ENCODE measurements around the gene BMPER. TPM values are rescaled to one million over a fixed set of nuclear protein-coding genes. Genes with fewer than 3 reads are reported as not detected.

Gene BMPER
- polyA plus RNA-seq, 1 donor from 2014 or later, result not detected

- Mint-ChIP-seq H3K4me1 (no peaks in the 10 kb centered on the region), H3K27me3 (no peaks in the 10 kb centered on the region), H3K4me3 (no peak overlapping the region), H3K27ac (no peak overlapping the region), H3K36me3 (no peaks in the 10 kb centered on the region), H3K9me3 (peaks cover 0 to 4% (median 0%) of the 10 kb centered on the region in 3 donors)
Observed at GRCh38 chr7:34058801-34059135, 153.4 kb downstream of the BMPER start.

GRCh38 chr7:34059136-34059828 is 153.9 kb downstream of the BMPER start:
- Mint-ChIP-seq H3K4me1 (no peaks in the 10 kb centered on the region), H3K27ac (no peak overlapping the region), H3K36me3 (no peaks in the 10 kb centered on the region), H3K9me3 (peaks cover 0 to 4% (median 0%) of the 10 kb centered on the region in 3 donors), H3K27me3 (no peaks in the 10 kb centered on the region), H3K4me3 (no peak overlapping the region)

- Mint-ChIP-seq H3K36me3 (no peaks in the 10 kb centered on the region), H3K27me3 (no peaks in the 10 kb centered on the region), H3K4me3 (no peak overlapping the region), H3K27ac (no peak overlapping the region), H3K4me1 (no peaks in the 10 kb centered on the region), H3K9me3 (peaks cover 0 to 4% (median 0%) of the 10 kb centered on the region in 3 donors)
Observed at GRCh38 chr7:34060196-34060947, 155.0 kb downstream of the BMPER start.

GRCh38 chr7:34061149-34061548 is 155.8 kb downstream of the BMPER start:
- Mint-ChIP-seq H3K9me3 (peaks cover 0 to 4% (median 0%) of the 10 kb centered on the region in 3 donors), H3K4me1 (no peaks in the 10 kb centered on the region), H3K36me3 (no peaks in the 10 kb centered on the region), H3K27me3 (no peaks in the 10 kb centered on the region), H3K4me3 (no peak overlapping the region), H3K27ac (no peak overlapping the region)

GRCh38 chr7:34062341-34062740 is 157.0 kb downstream of the BMPER start:
- Mint-ChIP-seq H3K4me3 (no peak overlapping the region), H3K27me3 (no peaks in the 10 kb centered on the region), H3K27ac (no peak overlapping the region), H3K9me3 (peaks cover 0 to 3% (median 0%) of the 10 kb centered on the region in 3 donors), H3K4me1 (no peaks in the 10 kb centered on the region), H3K36me3 (no peaks in the 10 kb centered on the region)

GRCh38 chr7:34062826-34063225 is 157.5 kb downstream of the BMPER start:
- Mint-ChIP-seq H3K36me3 (no peaks in the 10 kb centered on the region), H3K9me3 (peaks cover 0 to 2% (median 0%) of the 10 kb centered on the region in 3 donors), H3K27me3 (no peaks in the 10 kb centered on the region), H3K4me3 (no peak overlapping the region), H3K27ac (no peak overlapping the region), H3K4me1 (no peaks in the 10 kb centered on the region)

DNA sequence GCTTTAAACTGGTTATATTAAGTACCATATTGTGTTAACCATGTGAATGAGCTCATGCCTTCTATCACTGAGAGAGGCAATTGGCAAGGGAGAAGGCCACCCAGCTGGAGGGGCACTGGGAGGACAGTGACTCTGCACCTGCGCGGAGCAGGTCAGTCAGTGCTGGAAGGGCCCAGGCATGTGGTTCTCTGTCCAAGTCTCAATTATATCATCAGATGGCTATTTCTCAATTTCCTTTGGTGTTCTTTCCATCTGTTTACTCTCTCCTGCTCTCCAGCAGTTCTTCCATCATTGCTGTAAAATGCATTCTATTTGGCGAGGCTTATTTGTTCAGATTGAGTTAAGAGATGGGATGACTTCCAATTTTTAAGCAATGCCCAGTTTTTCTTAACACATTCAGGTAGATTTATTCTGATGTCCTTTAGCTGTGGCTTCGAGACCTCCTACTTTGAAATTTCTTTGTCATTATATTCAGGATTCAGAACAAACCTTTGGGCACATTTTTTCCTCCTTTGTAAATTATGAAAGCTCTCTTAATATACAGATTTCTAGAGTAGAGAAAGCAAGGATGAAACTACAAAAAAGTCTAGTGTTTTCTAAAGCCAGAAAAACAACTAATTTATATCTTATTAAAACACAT is 159.3 kb downstream of the BMPER start:
- H3K27ac Mint-ChIP-seq, result no peak overlapping the region
- no peaks in the 10 kb centered on the region for H3K9me3 Mint-ChIP-seq
- H3K27me3 Mint-ChIP-seq, result no peaks in the 10 kb centered on the region
- no peaks in the 10 kb centered on the region for H3K4me1 Mint-ChIP-seq
- no peaks in the 10 kb centered on the region for H3K36me3 Mint-ChIP-seq
- no peak overlapping the region for H3K4me3 Mint-ChIP-seq

DNA sequence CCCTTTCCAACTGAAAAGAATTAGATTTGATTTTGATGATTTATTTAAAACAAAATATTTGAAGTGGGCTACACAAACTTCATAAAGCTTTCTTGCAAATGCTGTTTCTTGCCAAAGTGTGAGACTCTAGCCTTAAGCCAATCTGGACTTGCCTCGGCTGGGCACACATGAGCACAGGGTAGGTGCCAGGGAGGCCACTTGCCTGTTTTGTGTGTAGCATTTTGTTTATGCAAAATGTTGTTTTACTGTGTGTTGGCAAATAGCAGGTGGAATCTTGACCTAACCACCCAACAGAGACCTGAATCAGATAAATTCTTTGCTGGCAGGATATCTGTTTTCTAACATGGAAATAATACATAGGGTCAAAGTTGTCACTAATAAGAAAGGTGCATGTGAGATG is 161.1 kb downstream of the BMPER start:
- Mint-ChIP-seq H3K27ac (peak overlapping the region in 1 of 3 donors; percentile 65), H3K4me3 (no peak overlapping the region), H3K27me3 (no peaks in the 10 kb centered on the region), H3K36me3 (no peaks in the 10 kb centered on the region), H3K4me1 (no peaks in the 10 kb centered on the region), H3K9me3 (no peaks in the 10 kb centered on the region)

GRCh38 chr7:34067005-34067778 is 161.9 kb downstream of the BMPER start:
- Mint-ChIP-seq H3K4me3 (no peak overlapping the region), H3K9me3 (peaks cover 0 to 2% (median 2%) of the 10 kb centered on the region in 3 donors), H3K4me1 (no peaks in the 10 kb centered on the region), H3K27me3 (no peaks in the 10 kb centered on the region), H3K27ac (no peak overlapping the region), H3K36me3 (no peaks in the 10 kb centered on the region)

- no peaks in the 10 kb centered on the region for H3K36me3 Mint-ChIP-seq
- H3K27me3 Mint-ChIP-seq, result no peaks in the 10 kb centered on the region
- no peaks in the 10 kb centered on the region for H3K4me1 Mint-ChIP-seq
- H3K4me3 Mint-ChIP-seq, result no peak overlapping the region
- peaks cover 0 to 5% (median 2%) of the 10 kb centered on the region in 3 donors for H3K9me3 Mint-ChIP-seq
- no peak overlapping the region for H3K27ac Mint-ChIP-seq
Observed at GRCh38 chr7:34069676-34070075, 164.3 kb downstream of the BMPER start.

- Mint-ChIP-seq H3K4me3 (no peak overlapping the region), H3K36me3 (no peaks in the 10 kb centered on the region), H3K27ac (no peak overlapping the region), H3K27me3 (no peaks in the 10 kb centered on the region), H3K9me3 (peaks cover 0 to 5% (median 2%) of the 10 kb centered on the region in 3 donors), H3K4me1 (no peaks in the 10 kb centered on the region)
Observed at GRCh38 chr7:34070511-34071323, 165.4 kb downstream of the BMPER start.

DNA sequence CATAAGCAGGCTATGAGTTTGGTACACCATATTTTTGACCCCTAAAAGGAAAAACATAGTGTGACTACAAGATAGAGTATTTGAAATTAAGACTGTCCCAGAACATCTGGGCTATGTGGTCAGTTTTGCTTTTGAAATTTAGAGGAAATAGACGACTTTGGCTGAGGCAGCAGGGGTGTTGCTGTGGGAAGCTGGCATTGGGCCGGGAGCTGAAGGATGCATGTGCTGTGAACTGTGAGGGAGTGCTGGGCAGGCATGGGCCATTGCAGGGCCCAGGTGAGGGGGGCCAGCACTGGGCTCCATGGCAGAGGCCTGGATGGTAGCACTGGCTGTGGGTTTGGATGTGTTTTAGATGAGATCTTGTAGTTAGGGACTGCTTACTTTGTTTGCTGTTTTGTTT is 168.3 kb downstream of the BMPER start:
- H3K27me3 Mint-ChIP-seq, result no peaks in the 10 kb centered on the region
- no peak overlapping the region for H3K4me3 Mint-ChIP-seq
- H3K4me1 Mint-ChIP-seq, result no peaks in the 10 kb centered on the region
- no peak overlapping the region for H3K27ac Mint-ChIP-seq
- peaks cover 2% of the 10 kb centered on the region for H3K36me3 Mint-ChIP-seq
- peaks cover 0 to 5% (median 2%) of the 10 kb centered on the region in 3 donors for H3K9me3 Mint-ChIP-seq

DNA sequence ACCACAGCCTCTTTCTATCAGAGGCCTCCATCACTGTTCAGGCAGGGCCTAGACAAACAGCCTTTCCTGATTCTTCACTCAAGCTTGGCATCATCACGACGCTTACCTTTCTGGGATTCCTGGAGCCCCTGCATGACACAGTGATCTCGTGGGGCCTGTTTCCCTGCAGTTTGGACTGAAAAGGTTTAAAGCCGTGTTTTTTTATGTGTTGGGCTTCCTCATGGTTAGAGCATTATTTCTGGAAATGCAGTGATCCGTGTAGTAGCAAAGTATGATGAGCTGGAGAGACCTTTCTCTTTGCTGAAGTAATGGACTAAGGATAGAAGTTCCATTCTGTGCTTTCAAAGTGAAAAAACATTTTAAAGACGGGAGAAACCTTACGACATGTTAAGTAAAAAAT is 169.1 kb downstream of the BMPER start:
- Mint-ChIP-seq H3K36me3 (peaks cover 2% of the 10 kb centered on the region), H3K4me1 (peaks cover 0 to 1% (median 0%) of the 10 kb centered on the region in 3 donors), H3K27ac (no peak overlapping the region), H3K9me3 (peaks cover 0 to 5% (median 2%) of the 10 kb centered on the region in 3 donors), H3K4me3 (no peak overlapping the region), H3K27me3 (no peaks in the 10 kb centered on the region)
